Measurements from ENCODE around the gene VMAC.

DNA sequence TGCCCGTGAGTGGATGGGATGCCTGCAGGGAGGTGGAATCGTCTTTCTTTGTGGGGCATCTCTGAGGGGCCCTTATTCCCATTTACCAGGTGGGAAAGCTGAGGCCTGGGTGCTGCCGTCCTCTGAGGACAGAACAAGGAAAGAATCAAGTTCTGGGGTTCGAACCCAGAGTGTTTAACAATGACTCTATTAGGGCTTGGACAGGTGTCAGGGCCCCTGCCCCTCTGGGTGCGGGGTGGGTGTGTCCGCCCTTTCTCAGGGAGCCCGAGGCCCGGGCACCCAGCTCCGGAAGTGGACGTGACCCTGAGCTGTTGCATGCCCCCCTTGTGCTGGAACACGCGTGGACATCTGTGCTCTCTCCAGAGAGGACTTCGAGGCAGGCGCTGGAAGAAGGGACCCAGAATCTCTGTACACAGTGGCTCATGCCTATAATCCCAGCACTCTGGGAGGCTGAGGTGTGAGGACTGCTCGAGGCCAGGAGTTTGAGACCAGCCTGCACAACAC, 11.8 kb upstream of the VMAC start:
- TF ChIP-seq, protein P1, sequence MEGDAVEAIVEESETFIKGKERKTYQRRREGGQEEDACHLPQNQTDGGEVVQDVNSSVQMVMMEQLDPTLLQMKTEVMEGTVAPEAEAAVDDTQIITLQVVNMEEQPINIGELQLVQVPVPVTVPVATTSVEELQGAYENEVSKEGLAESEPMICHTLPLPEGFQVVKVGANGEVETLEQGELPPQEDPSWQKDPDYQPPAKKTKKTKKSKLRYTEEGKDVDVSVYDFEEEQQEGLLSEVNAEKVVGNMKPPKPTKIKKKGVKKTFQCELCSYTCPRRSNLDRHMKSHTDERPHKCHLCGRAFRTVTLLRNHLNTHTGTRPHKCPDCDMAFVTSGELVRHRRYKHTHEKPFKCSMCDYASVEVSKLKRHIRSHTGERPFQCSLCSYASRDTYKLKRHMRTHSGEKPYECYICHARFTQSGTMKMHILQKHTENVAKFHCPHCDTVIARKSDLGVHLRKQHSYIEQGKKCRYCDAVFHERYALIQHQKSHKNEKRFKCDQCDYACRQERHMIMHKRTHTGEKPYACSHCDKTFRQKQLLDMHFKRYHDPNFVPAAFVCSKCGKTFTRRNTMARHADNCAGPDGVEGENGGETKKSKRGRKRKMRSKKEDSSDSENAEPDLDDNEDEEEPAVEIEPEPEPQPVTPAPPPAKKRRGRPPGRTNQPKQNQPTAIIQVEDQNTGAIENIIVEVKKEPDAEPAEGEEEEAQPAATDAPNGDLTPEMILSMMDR (IDR thresholded peaks at IDR 0.05; ENCODE audit: low read depth, low read length, poor library complexity, severe bottlenecking) = no peak
- no peak for TF ChIP-seq EZH2phosphoT487 (IDR thresholded peaks at IDR 0.05; ENCODE audit: borderline replicate concordance, low read length)

Data from DOHH2 (cell line).